ENCODE measurements around the gene ACACA. TPM values are rescaled to one million over a fixed set of nuclear protein-coding genes. Genes with fewer than 3 reads are reported as not detected.
A peak's percentile ranks its signal among the peaks of the same experiment; 100 is the strongest.
"Not testable (repeated sequence)": the region's sequence is repeated elsewhere in the genome, so short reads cannot be mapped to it uniquely, and the experiment has no call there.

The ACACA gene
- total RNA-seq, 1 donor from 2014 or later, result 45.9 TPM

- no peak for DNase-seq (ENCODE audit: low read depth)
Measured at GRCh38 chr17:37079735-37080134, 326.9 kb downstream of the ACACA start.

GRCh38 chr17:37079065-37079708 is 327.4 kb downstream of the ACACA start:
- no peak for DNase-seq (ENCODE audit: low read depth)

- DNase-seq (ENCODE audit: low read depth), result not testable (repeated sequence)
Measured at GRCh38 chr17:37073464-37073863, 333.2 kb downstream of the ACACA start.

GRCh38 chr17:37069087-37069486 is 337.5 kb downstream of the ACACA start:
- DNase-seq (ENCODE audit: low read depth), result no peak

GRCh38 chr17:37068266-37068665 is 338.4 kb downstream of the ACACA start:
- peak; percentile 98 for DNase-seq (ENCODE audit: low read depth)

- peak; percentile 95 for DNase-seq (ENCODE audit: low read depth)
Measured at GRCh38 chr17:37067555-37068111, 339.0 kb downstream of the ACACA start.

- no peak for DNase-seq (ENCODE audit: low read depth)
Measured at GRCh38 chr17:37066322-37067255, 340.0 kb downstream of the ACACA start.

- DNase-seq (ENCODE audit: low read depth), result no peak
Measured at GRCh38 chr17:37065486-37066321, 340.9 kb downstream of the ACACA start.

GRCh38 chr17:37064956-37065355 is 341.7 kb downstream of the ACACA start:
- DNase-seq (ENCODE audit: low read depth), result no peak

GRCh38 chr17:37064206-37064605 is 342.4 kb downstream of the ACACA start:
- DNase-seq (ENCODE audit: low read depth), result no peak

GRCh38 chr17:37062021-37062420 is 344.6 kb downstream of the ACACA start:
- no peak for DNase-seq (ENCODE audit: low read depth)

- no peak for DNase-seq (ENCODE audit: low read depth)
Measured at GRCh38 chr17:37060928-37061327, 345.7 kb downstream of the ACACA start.

GRCh38 chr17:37060094-37060493 is 346.5 kb downstream of the ACACA start:
- no peak for DNase-seq (ENCODE audit: low read depth)

- no peak for DNase-seq (ENCODE audit: low read depth)
Measured at GRCh38 chr17:37059493-37059892, 347.1 kb downstream of the ACACA start.

- no peak for DNase-seq (ENCODE audit: low read depth)
Measured at GRCh38 chr17:37056622-37057021, 350.0 kb downstream of the ACACA start.

GRCh38 chr17:37054894-37055293 is 351.7 kb downstream of the ACACA start:
- DNase-seq (ENCODE audit: low read depth), result no peak

GRCh38 chr17:37052450-37052849 is 354.2 kb downstream of the ACACA start:
- DNase-seq (ENCODE audit: low read depth), result no peak

- DNase-seq (ENCODE audit: low read depth), result no peak
Measured at GRCh38 chr17:37051833-37052232, 354.8 kb downstream of the ACACA start.

- no peak for DNase-seq (ENCODE audit: low read depth)
Measured at GRCh38 chr17:37051381-37051780, 355.3 kb downstream of the ACACA start.

GRCh38 chr17:37050920-37051319 is 355.7 kb downstream of the ACACA start:
- DNase-seq (ENCODE audit: low read depth), result no peak

GRCh38 chr17:37048811-37049210 is 357.8 kb downstream of the ACACA start:
- DNase-seq (ENCODE audit: low read depth), result no peak

All from myocyte (in vitro differentiated cells).